Naive B cell (primary cell): ENCODE measurements around the gene CUX1. TPM values are rescaled to one million over a fixed set of nuclear protein-coding genes. Genes with fewer than 3 reads are reported as not detected.

Source experiments
- ATAC-seq, 2 donors: fragments of 150-1000 bp; cut with Tn5 transposase; 2 replicates each; pipeline ENCODE4 v1.10.0; 2021; ENCODE audit warnings: low read depth in 2 of 2, mild to moderate bottlenecking in 2 of 2, moderate library complexity in 2 of 2
- DNase-seq: peaks from one replicate; pipeline ENCODE4 v3.0.0; 2022
- H3K27ac Mint-ChIP-seq, 6 donors: one replicate each; pipeline ENCODE4 v1.8.0; 2020 to 2022; ENCODE audit warnings: mild to moderate bottlenecking in 6 of 6, mixed read lengths in 6 of 6, moderate library complexity in 5 of 6, inconsistent platforms in 2 of 6
- H3K27me3 Mint-ChIP-seq, 3 donors: one replicate each; pipeline ENCODE4 v1.8.0; 2021 to 2022; ENCODE audit warnings: mixed read lengths in 3 of 3, mild to moderate bottlenecking in 1 of 3
- H3K36me3 Mint-ChIP-seq, 2 donors: one replicate each; pipeline ENCODE4 v1.8.0; 2020 to 2022; ENCODE audit warnings: mixed read lengths in 2 of 2, inconsistent platforms in 1 of 2, mild to moderate bottlenecking in 1 of 2
- H3K4me1 Mint-ChIP-seq, 3 donors: one replicate each; pipeline ENCODE4 v1.8.0; 2020 to 2022; ENCODE audit warnings: mixed read lengths in 3 of 3, inconsistent platforms in 1 of 3, mild to moderate bottlenecking in 1 of 3, moderate library complexity in 1 of 3
- H3K4me3 Mint-ChIP-seq, 8 donors: one replicate each; pipeline ENCODE4 v1.8.0; 2020 to 2022; ENCODE audit warnings: mild to moderate bottlenecking in 8 of 8, mixed read lengths in 8 of 8, moderate library complexity in 8 of 8, inconsistent platforms in 2 of 8
- H3K9me3 Mint-ChIP-seq, 7 donors: one replicate each; pipeline ENCODE4 v1.8.0; 2020 to 2022; ENCODE audit warnings: mixed read lengths in 7 of 7, mild to moderate bottlenecking in 5 of 7, inconsistent platforms in 2 of 7, moderate library complexity in 1 of 7
- polyA plus RNA-seq, 6 donors: library from polyadenylated mRNA; unstranded; fragments of 300-500 nt; fragmentation: Illumina TruSeq; gene quantifications; one replicate each; pipeline ENCODE4 v1.2.3, GENCODE V29; 2021; ENCODE audit warnings: low read depth in 6 of 6

The CUX1 gene
- polyA plus RNA-seq, 6 donors from 2014 or later = 0.66 to 31.5 (median 14.5) TPM

- peaks cover 10 to 28% (median 10%) of the 10 kb centered on the region in 3 donors for H3K4me1 Mint-ChIP-seq
- H3K9me3 Mint-ChIP-seq = no peaks in the 10 kb centered on the region
- no peak overlapping the region for H3K4me3 Mint-ChIP-seq
- no peak for DNase-seq
- H3K36me3 Mint-ChIP-seq = no peaks in the 10 kb centered on the region
- H3K27me3 Mint-ChIP-seq = no peaks in the 10 kb centered on the region
- no peak for ATAC-seq
- H3K27ac Mint-ChIP-seq = no peak overlapping the region
Observed at GRCh38 chr7:101963693-101964092, 146.3 kb downstream of the CUX1 start.

DNA sequence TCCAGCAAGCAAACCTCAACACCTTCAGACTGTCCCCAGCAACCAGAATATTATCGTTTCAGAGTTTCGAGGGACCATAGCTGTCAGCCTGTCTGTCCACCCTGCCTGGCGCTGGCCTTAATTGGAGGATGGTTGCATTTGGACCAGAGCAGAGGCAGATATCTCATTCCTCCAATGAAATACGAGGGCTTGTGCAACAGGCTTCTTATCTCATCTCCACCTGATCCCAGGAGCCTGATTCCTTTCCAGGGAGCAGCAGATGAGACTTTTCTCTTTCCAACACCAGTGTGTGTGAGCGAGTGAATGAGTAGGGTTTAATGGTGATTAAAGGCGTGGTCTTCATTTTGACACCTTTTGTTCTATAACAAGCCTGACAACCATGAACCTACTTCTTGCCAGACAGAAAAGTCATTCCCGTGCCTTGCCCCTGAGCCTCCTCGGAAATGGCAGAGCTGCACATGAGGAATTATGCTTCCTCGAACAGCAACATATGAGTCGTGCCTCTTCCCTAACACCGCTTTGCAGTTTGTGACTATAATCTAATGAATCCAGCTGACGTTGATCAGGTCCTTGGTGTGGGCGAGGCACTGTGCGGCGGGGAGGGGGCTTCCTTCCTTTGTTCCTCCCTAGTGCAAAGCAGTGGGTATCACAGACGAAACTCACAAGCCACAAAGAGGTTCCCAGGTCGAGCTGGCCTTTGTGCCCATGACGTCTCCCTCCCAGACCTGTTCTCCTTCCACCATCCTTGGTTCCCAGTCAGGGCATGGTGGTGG lies 147.4 kb downstream of the CUX1 start:
- H3K36me3 Mint-ChIP-seq = no peaks in the 10 kb centered on the region
- no peak overlapping the region for H3K4me3 Mint-ChIP-seq
- H3K9me3 Mint-ChIP-seq = no peaks in the 10 kb centered on the region
- no peaks in the 10 kb centered on the region for H3K27me3 Mint-ChIP-seq
- ATAC-seq (no peak), DNase-seq (no peak)
- H3K27ac Mint-ChIP-seq = peak overlapping the region in 1 of 6 donors; percentile 79
- peaks cover 6 to 22% (median 10%) of the 10 kb centered on the region in 3 donors for H3K4me1 Mint-ChIP-seq

DNA sequence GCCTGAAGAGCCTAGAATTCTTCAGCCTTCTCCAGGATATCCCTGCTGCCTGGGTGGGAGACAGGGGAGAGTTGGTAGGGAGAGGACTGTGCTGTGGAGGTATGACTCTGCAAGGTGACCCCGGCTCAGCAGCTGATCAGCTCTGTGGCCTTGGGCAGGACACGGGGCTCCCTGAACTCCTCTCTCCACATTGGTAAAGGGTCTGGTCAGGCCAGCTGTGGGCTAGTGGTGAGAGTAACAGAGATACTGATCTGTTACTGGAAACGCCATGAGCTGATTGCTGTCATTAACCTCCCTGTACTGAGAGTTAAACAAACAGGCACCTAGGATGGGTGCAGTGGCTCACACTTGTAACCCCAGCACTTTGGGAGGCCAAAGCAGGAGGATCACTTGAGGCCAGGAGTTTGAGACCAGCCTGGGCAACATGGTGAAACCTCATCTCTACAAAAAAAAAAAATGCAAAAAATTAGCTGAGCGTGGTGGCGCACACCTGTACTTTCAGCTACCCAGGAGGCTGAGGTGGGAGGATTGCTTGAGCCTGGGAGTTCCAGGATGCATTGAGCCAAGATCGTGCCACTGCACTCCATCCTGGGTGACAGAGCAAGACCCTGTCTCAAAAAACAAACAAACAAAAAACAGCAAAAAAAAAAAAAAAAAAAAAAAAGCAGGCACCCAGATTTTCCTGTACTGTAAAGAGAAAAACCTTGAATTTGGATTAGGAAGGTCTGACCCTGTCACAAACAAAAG lies 151.5 kb downstream of the CUX1 start:
- Mint-ChIP-seq H3K36me3 (peaks cover 0 to 8% of the 10 kb centered on the region in 2 donors), H3K27me3 (no peaks in the 10 kb centered on the region), H3K9me3 (peaks cover 0 to 5% (median 0%) of the 10 kb centered on the region in 7 donors), H3K4me1 (peaks cover 5 to 22% (median 13%) of the 10 kb centered on the region in 3 donors), H3K27ac (no peak overlapping the region), H3K4me3 (no peak overlapping the region)
- ATAC-seq = no peak
- DNase-seq = no peak

DNA sequence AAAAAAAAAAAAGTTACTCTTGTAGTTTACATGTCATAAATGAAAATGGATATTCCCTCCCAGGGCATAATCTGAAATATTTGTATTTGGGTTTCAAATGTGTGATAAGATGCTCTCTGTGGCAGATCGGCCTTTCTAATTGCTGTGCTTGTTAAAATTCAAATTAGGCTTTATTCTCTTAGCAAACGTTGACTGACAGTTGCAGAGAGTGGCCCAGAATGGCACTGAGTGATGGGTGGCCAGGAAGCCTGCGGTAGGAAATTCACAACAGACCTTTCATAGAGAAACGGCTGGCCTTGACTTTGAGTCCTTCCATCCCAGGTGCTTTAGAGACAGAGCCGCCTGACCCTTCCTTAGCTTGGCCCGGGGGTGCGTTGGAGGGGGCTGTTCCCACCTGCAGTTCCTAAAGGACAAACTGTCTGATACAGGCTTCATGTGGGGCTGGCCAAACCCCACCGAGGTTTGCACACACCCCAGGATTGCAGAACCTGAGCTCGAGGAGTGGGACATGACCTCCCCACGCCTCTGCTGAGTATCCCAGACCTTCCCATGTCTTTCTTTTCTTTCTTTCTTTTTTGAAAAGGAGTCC lies 152.7 kb downstream of the CUX1 start:
- Mint-ChIP-seq H3K27ac (peak overlapping the region in 4 of 6 donors; percentile 33 to 82 (median 55)), H3K9me3 (peaks cover 0 to 5% (median 0%) of the 10 kb centered on the region in 7 donors)
- no peak for ATAC-seq

GRCh38 chr7:101970801-101971200 lies 153.4 kb downstream of the CUX1 start:
- no peak for ATAC-seq
- peaks cover 0 to 5% (median 0%) of the 10 kb centered on the region in 7 donors for H3K9me3 Mint-ChIP-seq
- peaks cover 5 to 18% (median 13%) of the 10 kb centered on the region in 3 donors for H3K4me1 Mint-ChIP-seq
- DNase-seq = no peak
- H3K36me3 Mint-ChIP-seq = peaks cover 0 to 8% of the 10 kb centered on the region in 2 donors
- H3K27me3 Mint-ChIP-seq = no peaks in the 10 kb centered on the region
- H3K27ac Mint-ChIP-seq = peak overlapping the region in 2 of 6 donors; percentile 47
- no peak overlapping the region for H3K4me3 Mint-ChIP-seq

More for the DNA sequence above, 152.7 kb downstream of the CUX1 start:
- DNase-seq = no peak
- Mint-ChIP-seq H3K36me3 (peaks cover 0 to 8% of the 10 kb centered on the region in 2 donors), H3K4me1 (peaks cover 5 to 21% (median 13%) of the 10 kb centered on the region in 3 donors), H3K27me3 (no peaks in the 10 kb centered on the region), H3K4me3 (no peak overlapping the region)

DNA sequence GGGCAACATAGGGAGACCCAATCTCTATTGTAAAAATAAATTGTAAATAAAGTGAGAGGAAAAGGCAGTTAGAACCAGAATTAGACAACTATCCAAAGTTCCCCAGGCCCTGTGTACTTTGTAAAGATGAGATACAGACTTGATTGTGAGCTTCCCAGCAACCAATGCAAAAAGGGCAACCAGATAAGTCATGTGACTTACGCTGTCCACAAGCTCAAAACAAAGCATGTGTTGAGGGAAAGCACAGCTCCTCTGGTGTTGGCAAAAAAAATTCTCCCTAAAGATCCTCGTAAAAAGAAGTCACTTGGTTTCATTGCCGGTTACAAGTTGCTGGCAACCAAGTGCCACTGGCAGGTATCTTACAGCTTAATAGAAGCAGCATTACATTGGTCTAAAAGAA lies 154.0 kb downstream of the CUX1 start:
- DNase-seq = no peak
- Mint-ChIP-seq H3K9me3 (peaks cover 0 to 5% (median 0%) of the 10 kb centered on the region in 7 donors), H3K27ac (peak overlapping the region in 1 of 6 donors; percentile 23), H3K27me3 (no peaks in the 10 kb centered on the region), H3K36me3 (peaks cover 0 to 8% of the 10 kb centered on the region in 2 donors), H3K4me3 (no peak overlapping the region), H3K4me1 (peaks cover 5 to 18% (median 11%) of the 10 kb centered on the region in 3 donors)
- no peak for ATAC-seq

- peak overlapping the region in 1 of 8 donors; percentile 65 for H3K4me3 Mint-ChIP-seq
- DNase-seq = no peak
- H3K4me1 Mint-ChIP-seq = peaks cover 5 to 16% (median 11%) of the 10 kb centered on the region in 3 donors
- H3K27ac Mint-ChIP-seq = no peak overlapping the region
- no peak for ATAC-seq
- H3K9me3 Mint-ChIP-seq = peaks cover 0 to 5% (median 0%) of the 10 kb centered on the region in 7 donors
- H3K27me3 Mint-ChIP-seq = no peaks in the 10 kb centered on the region
- peaks cover 0 to 8% of the 10 kb centered on the region in 2 donors for H3K36me3 Mint-ChIP-seq
Observed at GRCh38 chr7:101972627-101973026, 155.2 kb downstream of the CUX1 start.

- H3K27ac Mint-ChIP-seq = peak overlapping the region in 1 of 6 donors; percentile 69
- no peak for ATAC-seq
Observed at GRCh38 chr7:101973130-101973529, 155.7 kb downstream of the CUX1 start.

GRCh38 chr7:101974393-101974792 lies 157.0 kb downstream of the CUX1 start:
- peak overlapping the region in 2 of 6 donors; percentile 29 to 79 for H3K27ac Mint-ChIP-seq
- no peak overlapping the region for H3K4me3 Mint-ChIP-seq
- peaks cover 0 to 5% (median 0%) of the 10 kb centered on the region in 7 donors for H3K9me3 Mint-ChIP-seq
- peaks cover 0 to 8% of the 10 kb centered on the region in 2 donors for H3K36me3 Mint-ChIP-seq
- ATAC-seq (no peak), DNase-seq (no peak)
- H3K27me3 Mint-ChIP-seq = no peaks in the 10 kb centered on the region
- peaks cover 9 to 16% (median 12%) of the 10 kb centered on the region in 3 donors for H3K4me1 Mint-ChIP-seq

More at GRCh38 chr7:101973130-101973529, 155.7 kb downstream of the CUX1 start:
- H3K9me3 Mint-ChIP-seq = peaks cover 0 to 5% (median 0%) of the 10 kb centered on the region in 7 donors
- H3K27me3 Mint-ChIP-seq = no peaks in the 10 kb centered on the region
- DNase-seq = no peak
- peaks cover 0 to 8% of the 10 kb centered on the region in 2 donors for H3K36me3 Mint-ChIP-seq
- no peak overlapping the region for H3K4me3 Mint-ChIP-seq
- peaks cover 5 to 12% (median 12%) of the 10 kb centered on the region in 3 donors for H3K4me1 Mint-ChIP-seq

DNA sequence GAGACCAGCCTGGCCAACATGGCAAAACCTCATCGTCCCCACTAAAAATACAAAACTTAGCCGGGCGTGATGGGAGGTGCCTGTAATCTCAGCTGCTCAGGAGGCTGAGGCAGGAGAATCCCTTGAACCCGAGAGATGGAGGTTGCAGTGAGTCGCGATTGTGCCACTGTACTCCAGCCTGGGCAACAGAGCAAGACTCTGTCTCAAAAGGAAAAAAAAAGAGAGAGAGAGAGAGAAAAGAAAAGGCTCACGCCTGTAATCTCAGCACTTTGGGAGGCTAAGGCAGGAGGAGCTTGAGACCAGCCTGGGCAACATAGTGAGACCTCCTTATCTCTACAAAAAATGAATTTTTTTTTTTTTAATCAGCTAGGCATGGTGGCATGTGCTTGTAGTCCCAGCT lies 157.6 kb downstream of the CUX1 start:
- peaks cover 0 to 5% (median 0%) of the 10 kb centered on the region in 7 donors for H3K9me3 Mint-ChIP-seq
- DNase-seq = no peak
- no peaks in the 10 kb centered on the region for H3K27me3 Mint-ChIP-seq
- peaks cover 0 to 8% of the 10 kb centered on the region in 2 donors for H3K36me3 Mint-ChIP-seq
- H3K4me3 Mint-ChIP-seq = no peak overlapping the region
- ATAC-seq = no peak
- H3K4me1 Mint-ChIP-seq = peaks cover 6 to 14% (median 9%) of the 10 kb centered on the region in 3 donors
- H3K27ac Mint-ChIP-seq = peak overlapping the region in 1 of 6 donors; percentile 52

- Mint-ChIP-seq H3K27ac (no peak overlapping the region), H3K9me3 (no peaks in the 10 kb centered on the region), H3K4me1 (peaks cover 9 to 13% (median 12%) of the 10 kb centered on the region in 3 donors), H3K27me3 (no peaks in the 10 kb centered on the region), H3K4me3 (no peak overlapping the region), H3K36me3 (peaks cover 0 to 1% of the 10 kb centered on the region in 2 donors)
- DNase-seq (no peak), ATAC-seq (no peak)
Observed at GRCh38 chr7:101976411-101976810, 159.0 kb downstream of the CUX1 start.

DNA sequence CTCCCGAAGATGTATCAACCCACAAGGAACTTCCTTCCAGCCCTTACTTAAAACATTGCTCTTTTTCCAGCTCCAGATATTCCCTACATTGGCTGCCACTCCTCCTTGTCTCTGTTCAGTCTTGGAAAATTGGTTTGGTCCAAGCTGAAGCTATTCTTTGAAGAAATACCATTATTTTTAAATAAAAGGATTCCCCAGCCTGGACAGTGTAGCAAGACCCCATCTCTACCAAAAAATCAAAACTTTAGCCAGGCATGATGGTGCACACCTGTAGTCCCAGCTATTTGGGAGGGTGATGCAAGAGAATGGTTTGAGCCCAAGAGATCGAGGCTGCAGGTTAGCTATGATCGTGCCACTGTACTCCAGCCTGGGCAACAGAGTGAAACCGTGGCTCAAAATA lies 159.8 kb downstream of the CUX1 start:
- Mint-ChIP-seq H3K4me3 (no peak overlapping the region), H3K36me3 (no peaks in the 10 kb centered on the region), H3K4me1 (peaks cover 17 to 22% (median 18%) of the 10 kb centered on the region in 3 donors), H3K9me3 (no peaks in the 10 kb centered on the region), H3K27me3 (no peaks in the 10 kb centered on the region), H3K27ac (no peak overlapping the region)
- DNase-seq (no peak), ATAC-seq (no peak)

DNA sequence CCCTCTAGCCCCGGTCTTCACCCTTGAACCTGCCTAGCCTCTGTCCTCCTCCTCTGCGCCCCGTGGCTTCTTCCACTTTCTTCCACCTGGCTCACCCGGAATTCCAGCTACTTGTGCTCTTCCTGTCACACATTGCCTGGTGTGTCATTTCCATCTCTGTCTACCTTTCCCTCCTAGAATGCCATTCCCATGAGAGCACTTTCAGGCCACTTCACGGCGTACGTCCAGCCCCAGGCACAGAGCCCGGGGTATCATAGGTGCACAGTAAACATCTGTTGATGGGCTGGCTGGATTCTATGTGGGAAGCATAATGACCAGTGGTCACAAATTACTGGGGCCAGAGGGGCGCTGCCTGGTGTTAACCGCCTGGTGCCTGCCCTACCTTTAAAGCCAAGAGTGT lies 161.3 kb downstream of the CUX1 start:
- DNase-seq (no peak), ATAC-seq (no peak)
- Mint-ChIP-seq H3K27ac (peak overlapping the region in 1 of 6 donors; percentile 95), H3K4me3 (peak overlapping the region in 1 of 8 donors; percentile 39), H3K9me3 (no peaks in the 10 kb centered on the region), H3K27me3 (no peaks in the 10 kb centered on the region), H3K36me3 (no peaks in the 10 kb centered on the region), H3K4me1 (peaks cover 24 to 31% (median 29%) of the 10 kb centered on the region in 3 donors)
